Parathyroid adenoma (tissue), 2 donors: Measurements from ENCODE around the gene SEZ6L2.
A peak's percentile ranks its signal among the peaks of the same experiment; 100 is the strongest.

ENCODE experiments used
- H2AFZ ChIP-seq: fragments of 300-600 bp; sonication (generic); one replicate; pipeline ENCODE4 v1.7.0; 2017; ENCODE audit warnings: antibody characterized with exemption, mild to moderate bottlenecking
- H3K27ac ChIP-seq: fragments of 300-600 bp; sonication (generic); one replicate; pipeline ENCODE4 v1.7.0; 2017
- H3K27me3 ChIP-seq: fragments of 300-600 bp; sonication (generic); one replicate; pipeline ENCODE4 v1.7.0; 2017; ENCODE audit warnings: low read length; ENCODE audit not compliant: control insufficient read depth, insufficient read depth
- H3K36me3 ChIP-seq: fragments of 300-600 bp; sonication (generic); one replicate; pipeline ENCODE4 v1.7.0; 2017; ENCODE audit warnings: low read length; ENCODE audit not compliant: control insufficient read depth, insufficient read depth
- H3K4me1 ChIP-seq: fragments of 300-600 bp; sonication (generic); one replicate; pipeline ENCODE4 v1.7.0; 2017; ENCODE audit warnings: control low read depth
- H3K4me2 ChIP-seq: fragments of 300-600 bp; sonication (generic); one replicate; pipeline ENCODE4 v1.7.0; 2017; ENCODE audit warnings: low read length
- H3K4me3 ChIP-seq: fragments of 300-600 bp; sonication (generic); one replicate; pipeline ENCODE4 v1.7.0; 2017; ENCODE audit warnings: low read depth, low read length
- H3K79me2 ChIP-seq: fragments of 300-600 bp; sonication (generic); one replicate; pipeline ENCODE4 v1.7.0; 2017; ENCODE audit warnings: control low read depth
- H3K9ac ChIP-seq: fragments of 300-600 bp; sonication (generic); one replicate; pipeline ENCODE4 v1.7.0; 2017; ENCODE audit warnings: mild to moderate bottlenecking
- H3K9me3 ChIP-seq: fragments of 300-600 bp; sonication (generic); one replicate; pipeline ENCODE4 v1.7.0; 2017; ENCODE audit warnings: low read length; ENCODE audit not compliant: control insufficient read depth
- TF ChIP-seq, protein P1 (sequence below): fragments of 300-600 bp; sonication (generic); IDR thresholded peaks from one replicate; pipeline ENCODE4 v1.7.0; 2017; ENCODE audit warnings: antibody characterized with exemption, mild to moderate bottlenecking
- donor health status: primary hyperparathyroidism.

SEZ6L2 gene

DNA sequence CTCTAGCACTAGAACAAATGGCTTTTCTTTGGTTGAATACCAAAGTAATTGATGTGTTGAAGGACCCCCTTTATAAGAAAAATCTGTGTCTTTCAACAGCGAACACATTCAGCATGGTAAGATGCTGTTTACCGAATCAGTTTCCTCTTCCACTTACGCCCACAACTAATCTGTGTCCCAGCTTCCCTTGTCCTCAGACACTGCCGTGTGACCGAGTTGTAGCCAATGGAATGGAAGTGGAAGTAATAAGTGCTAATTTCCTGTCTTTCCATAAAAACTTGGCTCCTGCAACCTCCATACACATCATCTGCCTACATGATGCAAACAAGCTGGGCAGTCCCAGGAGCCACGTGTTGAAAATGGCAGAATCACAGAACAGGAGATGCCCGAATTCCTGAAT lies 46.7 kb downstream of the SEZ6L2 start:
- Histone ChIP-seq H3K27ac (no peak overlapping the region), H3K9me3 (no peaks in the 10 kb centered on the region), H3K27me3 (no peaks in the 10 kb centered on the region), H3K36me3 (no peaks in the 10 kb centered on the region), H2AFZ (no peak overlapping the region), H3K9ac (no peak overlapping the region), H3K79me2 (no peaks in the 10 kb centered on the region), H3K4me2 (no peak overlapping the region), H3K4me3 (no peak overlapping the region), H3K4me1 (no peaks in the 10 kb centered on the region)
- TF ChIP-seq, protein P1, sequence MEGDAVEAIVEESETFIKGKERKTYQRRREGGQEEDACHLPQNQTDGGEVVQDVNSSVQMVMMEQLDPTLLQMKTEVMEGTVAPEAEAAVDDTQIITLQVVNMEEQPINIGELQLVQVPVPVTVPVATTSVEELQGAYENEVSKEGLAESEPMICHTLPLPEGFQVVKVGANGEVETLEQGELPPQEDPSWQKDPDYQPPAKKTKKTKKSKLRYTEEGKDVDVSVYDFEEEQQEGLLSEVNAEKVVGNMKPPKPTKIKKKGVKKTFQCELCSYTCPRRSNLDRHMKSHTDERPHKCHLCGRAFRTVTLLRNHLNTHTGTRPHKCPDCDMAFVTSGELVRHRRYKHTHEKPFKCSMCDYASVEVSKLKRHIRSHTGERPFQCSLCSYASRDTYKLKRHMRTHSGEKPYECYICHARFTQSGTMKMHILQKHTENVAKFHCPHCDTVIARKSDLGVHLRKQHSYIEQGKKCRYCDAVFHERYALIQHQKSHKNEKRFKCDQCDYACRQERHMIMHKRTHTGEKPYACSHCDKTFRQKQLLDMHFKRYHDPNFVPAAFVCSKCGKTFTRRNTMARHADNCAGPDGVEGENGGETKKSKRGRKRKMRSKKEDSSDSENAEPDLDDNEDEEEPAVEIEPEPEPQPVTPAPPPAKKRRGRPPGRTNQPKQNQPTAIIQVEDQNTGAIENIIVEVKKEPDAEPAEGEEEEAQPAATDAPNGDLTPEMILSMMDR = no peak

DNA sequence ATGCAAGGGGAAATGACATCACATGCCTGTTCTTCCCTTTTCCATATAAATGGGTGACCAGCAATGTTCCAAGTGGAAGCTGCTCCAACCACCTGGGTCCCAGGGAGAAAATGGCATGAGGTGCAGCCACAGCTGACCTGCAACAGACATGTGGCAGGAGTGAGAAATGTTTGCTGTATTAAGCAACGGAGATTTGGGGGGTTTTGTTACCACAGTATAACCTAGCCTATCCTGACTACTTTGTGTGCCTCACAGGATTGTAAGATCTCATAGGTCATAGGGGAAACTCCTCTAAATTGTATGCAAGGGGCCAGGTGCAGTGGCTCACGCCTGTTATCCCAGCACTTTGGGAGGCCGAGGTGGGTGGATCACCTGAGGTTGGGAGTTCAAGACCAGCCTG lies 48.4 kb downstream of the SEZ6L2 start:
- no peaks in the 10 kb centered on the region for H3K79me2 ChIP-seq
- no peak overlapping the region for H3K4me2 ChIP-seq
- no peaks in the 10 kb centered on the region for H3K9me3 ChIP-seq
- H3K27me3 ChIP-seq = no peaks in the 10 kb centered on the region
- H3K27ac ChIP-seq = no peak overlapping the region
- no peaks in the 10 kb centered on the region for H3K4me1 ChIP-seq
- H3K4me3 ChIP-seq = no peak overlapping the region
- no peak overlapping the region for H2AFZ ChIP-seq
- H3K9ac ChIP-seq = no peak overlapping the region
- H3K36me3 ChIP-seq = no peaks in the 10 kb centered on the region
- TF ChIP-seq, protein P1 = no peak

DNA sequence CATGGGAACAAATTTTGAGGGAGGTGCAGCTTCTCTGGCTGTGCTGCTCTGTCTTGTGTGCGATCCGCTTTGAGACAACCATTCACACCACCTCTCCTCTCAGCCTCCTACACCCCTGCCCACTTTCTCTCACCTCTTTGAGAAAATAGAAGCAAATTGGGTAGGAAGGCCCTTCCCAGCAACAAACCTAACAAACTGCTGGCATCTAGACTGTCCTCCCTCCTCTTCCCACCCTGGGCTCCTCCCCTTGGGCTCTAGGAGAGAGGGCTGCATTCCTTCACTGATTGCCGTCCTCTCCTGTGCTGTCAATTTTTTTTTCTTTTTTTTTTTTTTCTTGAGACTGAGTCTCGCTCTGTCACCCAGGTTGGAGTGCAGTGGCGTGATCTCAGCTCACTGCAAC lies 49.8 kb downstream of the SEZ6L2 start:
- no peaks in the 10 kb centered on the region for H3K4me1 ChIP-seq
- no peak overlapping the region for H3K4me3 ChIP-seq
- H3K79me2 ChIP-seq = no peaks in the 10 kb centered on the region
- no peak overlapping the region for H3K4me2 ChIP-seq
- H3K27ac ChIP-seq = no peak overlapping the region
- TF ChIP-seq, protein P1 = no peak
- H3K27me3 ChIP-seq = no peaks in the 10 kb centered on the region
- no peak overlapping the region for H3K9ac ChIP-seq
- H3K9me3 ChIP-seq = no peaks in the 10 kb centered on the region
- no peaks in the 10 kb centered on the region for H3K36me3 ChIP-seq
- H2AFZ ChIP-seq = no peak overlapping the region

DNA sequence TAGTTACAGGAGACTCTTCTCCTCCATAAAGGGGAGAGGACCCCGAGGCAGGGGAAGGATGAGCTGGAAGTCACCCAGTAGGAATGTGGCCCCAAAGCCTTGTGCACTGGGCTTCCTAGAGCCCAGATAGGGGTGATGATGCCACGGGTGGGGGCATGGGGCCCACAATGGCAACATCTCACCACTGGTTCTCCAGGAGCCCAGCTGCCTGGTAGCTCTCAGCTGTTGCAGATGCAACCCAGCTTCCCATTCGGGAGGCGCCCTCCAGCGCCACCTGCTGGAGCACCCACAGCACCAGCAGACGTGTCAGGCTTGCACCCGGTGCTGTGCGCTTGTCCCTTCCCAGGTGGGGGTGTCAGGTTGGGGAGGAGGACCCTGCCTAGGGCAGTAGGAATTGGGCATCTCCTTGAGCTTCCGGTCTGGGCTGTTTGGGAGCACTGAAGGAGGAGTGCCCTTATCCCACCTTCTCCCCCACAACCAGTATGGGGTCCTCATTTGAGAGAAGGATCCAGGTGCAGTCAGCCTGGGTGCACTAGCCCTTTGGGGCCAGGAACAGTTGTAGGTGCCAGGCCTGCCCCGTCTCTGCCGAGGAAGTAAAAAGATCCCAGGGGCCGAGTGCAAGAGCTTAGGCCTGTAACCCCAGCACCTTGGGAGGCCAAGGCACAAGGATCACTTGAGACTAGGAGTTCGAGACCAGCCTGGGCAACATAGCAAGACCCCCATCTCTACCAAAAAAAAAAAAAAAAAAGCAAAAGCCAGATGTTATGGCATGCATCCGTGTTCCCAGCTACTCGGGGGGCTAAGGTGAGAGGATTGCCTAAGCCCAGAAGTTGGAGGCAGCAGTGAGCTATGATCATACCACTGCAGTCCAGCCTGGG lies 50.7 kb downstream of the SEZ6L2 start:
- Histone ChIP-seq H3K36me3 (no peaks in the 10 kb centered on the region), H3K27me3 (no peaks in the 10 kb centered on the region), H3K4me3 (no peak overlapping the region), H3K4me2 (no peak overlapping the region), H3K9me3 (no peaks in the 10 kb centered on the region), H2AFZ (no peak overlapping the region), H3K79me2 (no peaks in the 10 kb centered on the region), H3K4me1 (no peaks in the 10 kb centered on the region), H3K9ac (no peak overlapping the region), H3K27ac (no peak overlapping the region)
- TF ChIP-seq, protein P1 = peak; percentile 81

DNA sequence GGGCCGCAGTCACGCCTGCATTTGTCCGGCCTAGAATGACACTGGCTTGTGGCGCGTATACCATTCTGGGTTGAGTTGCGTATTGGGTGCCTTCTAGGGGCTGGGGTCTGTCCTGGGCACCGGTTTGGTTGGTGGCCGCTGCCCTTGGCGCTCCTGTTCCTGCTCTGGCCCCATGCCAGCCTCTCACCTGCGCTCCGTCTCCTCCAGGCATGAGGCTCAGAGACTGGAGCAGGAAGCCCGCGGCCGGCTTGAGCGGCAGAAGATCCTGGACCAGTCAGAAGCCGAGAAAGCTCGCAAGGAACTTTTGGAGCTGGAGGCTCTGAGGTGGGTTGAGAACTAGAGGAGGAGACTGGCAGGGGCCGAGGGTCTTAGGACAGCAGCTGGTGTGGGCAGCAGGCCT lies 53.7 kb downstream of the SEZ6L2 start:
- Histone ChIP-seq H3K79me2 (no peaks in the 10 kb centered on the region), H3K4me3 (no peak overlapping the region), H3K4me1 (peaks cover 5% of the 10 kb centered on the region), H3K27me3 (no peaks in the 10 kb centered on the region), H3K36me3 (no peaks in the 10 kb centered on the region), H3K27ac (no peak overlapping the region), H3K9me3 (no peaks in the 10 kb centered on the region), H2AFZ (no peak overlapping the region), H3K4me2 (no peak overlapping the region), H3K9ac (no peak overlapping the region)
- TF ChIP-seq, protein P1 = no peak
